ENCODE data around the gene DNALI1.

DNA sequence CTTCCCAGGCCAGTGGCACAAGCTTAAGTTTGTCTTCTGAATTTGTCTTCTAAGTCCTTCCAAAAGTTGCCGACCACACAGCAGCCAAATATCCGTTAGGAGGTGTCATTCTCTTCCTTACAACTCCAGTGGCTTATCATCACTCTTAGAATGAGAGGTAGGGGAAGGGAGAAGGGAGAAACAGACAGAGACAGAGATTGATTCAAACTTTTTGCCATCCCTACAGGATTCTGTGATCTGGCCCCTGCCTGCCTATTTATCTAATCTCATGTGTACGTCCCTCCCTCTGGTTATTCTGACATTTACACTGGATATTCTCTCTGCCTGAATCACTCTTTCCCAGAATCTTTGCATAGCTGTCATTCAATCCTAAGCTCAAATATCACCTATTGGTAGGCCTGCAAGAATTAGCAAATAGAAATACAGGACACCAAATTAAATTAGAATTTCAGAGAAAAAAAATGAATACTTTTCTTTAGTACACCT, 39.5 kb downstream of the DNALI1 start:
- TF ChIP-seq POLR2A (IDR thresholded peaks at IDR 0.05) (no peak), POLR2AphosphoS5 (IDR thresholded peaks at IDR 0.05) (no peak)
